Thoracic aorta (tissue), 2 donors: ENCODE data around the gene ATP1A3. TPM values are rescaled to one million over a fixed set of nuclear protein-coding genes. Genes with fewer than 3 reads are reported as not detected.

Experiments
- ATAC-seq: fragments of 150-250 bp; one replicate; pipeline ENCODE4 v1.8.0; 2017; ENCODE audit warnings: low read depth; ENCODE audit not compliant: insufficient number of reproducible peaks, low FRiP score
- DNase-seq: peaks from one replicate; pipeline ENCODE4 v3.0.0-alpha.2; 2020; ENCODE audit warnings: low spot score
- H3K27ac ChIP-seq, 2 donors: fragments of 200-600 bp; sonication (generic); 1 replicate in 1 of 2; 2 replicates in 1 of 2; pipeline ENCODE4 v1.5.1; 2016; ENCODE audit warnings: mild to moderate bottlenecking in 2 of 2, moderate library complexity in 2 of 2
- H3K27me3 ChIP-seq: fragments of 200-600 bp; sonication (generic); replicated peaks from 2 replicates; pipeline ENCODE4 v1.6.0; 2016; ENCODE audit warnings: mild to moderate bottlenecking; ENCODE audit not compliant: insufficient read depth
- H3K36me3 ChIP-seq: fragments of 200-600 bp; sonication (generic); one replicate; pipeline ENCODE4 v1.5.1; 2016
- H3K4me1 ChIP-seq, 2 donors: fragments of 200-600 bp; sonication (generic); 1 replicate in 1 of 2; 2 replicates in 1 of 2; pipeline versions ENCODE4 v1.5.1 to v1.6.0; 2016; ENCODE audit warnings: low read depth in 2 of 2, mild to moderate bottlenecking in 1 of 2; ENCODE audit not compliant: control insufficient read depth in 1 of 2
- H3K4me3 ChIP-seq: fragments of 200-600 bp; sonication (generic); 2 replicates; pipeline ENCODE4 v1.5.1; 2016; ENCODE audit warnings: mild to moderate bottlenecking
- H3K9me3 ChIP-seq: fragments of 200-600 bp; sonication (generic); 2 replicates; pipeline ENCODE4 v1.5.1; 2016
- total RNA-seq, 2 donors: library from RNA; depleted of rRNA; stranded (reverse); fragments of >200 nt; gene quantifications; one replicate each; pipeline versions ENCODE4 v1.1.0 to v1.2.3, GENCODE V29; 2016
- TF ChIP-seq, protein P1 (sequence below): fragments of 200-600 bp; sonication (generic); IDR thresholded peaks from one replicate; pipeline ENCODE4 v1.5.1; 2019; ENCODE audit warnings: antibody characterized with exemption

The ATP1A3 gene
- total RNA-seq, 2 donors from 2014 or later: 0.14 TPM; not detected in 1

DNA sequence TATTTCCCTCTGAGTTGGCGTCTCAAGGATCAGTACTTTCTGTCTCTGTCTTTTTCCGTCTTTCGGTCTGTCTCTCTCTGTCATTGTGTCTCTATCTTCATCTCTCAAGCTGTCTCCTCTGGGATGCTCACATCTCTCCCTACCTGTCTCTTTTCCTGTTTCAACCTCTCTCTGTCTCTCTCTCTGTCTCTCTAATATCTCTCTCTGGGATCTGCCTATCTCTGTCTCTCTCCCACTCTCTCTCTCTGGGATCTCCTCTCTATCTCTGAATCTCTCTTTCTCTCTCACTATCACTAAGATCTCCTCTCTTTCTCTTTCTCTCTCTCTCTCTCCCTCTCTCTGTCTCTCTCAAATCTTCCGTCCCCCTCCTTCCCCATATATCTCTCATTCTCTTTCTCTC lies 4.0 kb downstream of the ATP1A3 start:
- TF ChIP-seq, protein P1, sequence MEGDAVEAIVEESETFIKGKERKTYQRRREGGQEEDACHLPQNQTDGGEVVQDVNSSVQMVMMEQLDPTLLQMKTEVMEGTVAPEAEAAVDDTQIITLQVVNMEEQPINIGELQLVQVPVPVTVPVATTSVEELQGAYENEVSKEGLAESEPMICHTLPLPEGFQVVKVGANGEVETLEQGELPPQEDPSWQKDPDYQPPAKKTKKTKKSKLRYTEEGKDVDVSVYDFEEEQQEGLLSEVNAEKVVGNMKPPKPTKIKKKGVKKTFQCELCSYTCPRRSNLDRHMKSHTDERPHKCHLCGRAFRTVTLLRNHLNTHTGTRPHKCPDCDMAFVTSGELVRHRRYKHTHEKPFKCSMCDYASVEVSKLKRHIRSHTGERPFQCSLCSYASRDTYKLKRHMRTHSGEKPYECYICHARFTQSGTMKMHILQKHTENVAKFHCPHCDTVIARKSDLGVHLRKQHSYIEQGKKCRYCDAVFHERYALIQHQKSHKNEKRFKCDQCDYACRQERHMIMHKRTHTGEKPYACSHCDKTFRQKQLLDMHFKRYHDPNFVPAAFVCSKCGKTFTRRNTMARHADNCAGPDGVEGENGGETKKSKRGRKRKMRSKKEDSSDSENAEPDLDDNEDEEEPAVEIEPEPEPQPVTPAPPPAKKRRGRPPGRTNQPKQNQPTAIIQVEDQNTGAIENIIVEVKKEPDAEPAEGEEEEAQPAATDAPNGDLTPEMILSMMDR: no peak
- Histone ChIP-seq H3K9me3 (no peaks in the 10 kb centered on the region), H3K27ac (no peak overlapping the region), H3K4me1 (peaks cover 5 to 11% of the 10 kb centered on the region in 2 donors), H3K36me3 (no peaks in the 10 kb centered on the region), H3K4me3 (no peak overlapping the region), H3K27me3 (peaks cover 4% of the 10 kb centered on the region)
- DNase-seq: no peak
- ATAC-seq: no peak

DNA sequence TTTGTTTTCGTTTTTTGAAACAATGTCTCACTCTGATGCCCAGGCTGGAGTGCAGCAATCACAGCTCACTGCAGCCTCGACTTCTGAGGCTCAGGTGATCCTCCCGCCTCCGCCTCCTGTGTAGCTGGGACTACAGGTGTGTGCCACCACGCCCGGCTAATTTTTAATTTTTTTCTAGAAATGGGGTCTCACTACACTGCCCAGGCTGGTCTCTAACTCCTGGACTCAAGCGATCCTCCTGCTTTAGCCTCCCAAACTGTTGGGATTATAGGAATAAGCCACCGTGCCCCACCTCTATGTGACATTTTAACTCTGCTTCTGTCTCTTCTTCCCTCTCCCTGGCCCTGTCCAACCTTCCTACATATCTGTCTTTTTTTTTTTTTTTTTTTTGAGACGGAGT lies 5.1 kb downstream of the ATP1A3 start:
- Histone ChIP-seq H3K9me3 (no peaks in the 10 kb centered on the region), H3K4me3 (no peak overlapping the region), H3K27ac (no peak overlapping the region), H3K27me3 (no peaks in the 10 kb centered on the region), H3K36me3 (no peaks in the 10 kb centered on the region), H3K4me1 (peaks cover 4 to 7% of the 10 kb centered on the region in 2 donors)
- no peak for ATAC-seq
- no peak for DNase-seq
- TF ChIP-seq, protein P1: no peak

DNA sequence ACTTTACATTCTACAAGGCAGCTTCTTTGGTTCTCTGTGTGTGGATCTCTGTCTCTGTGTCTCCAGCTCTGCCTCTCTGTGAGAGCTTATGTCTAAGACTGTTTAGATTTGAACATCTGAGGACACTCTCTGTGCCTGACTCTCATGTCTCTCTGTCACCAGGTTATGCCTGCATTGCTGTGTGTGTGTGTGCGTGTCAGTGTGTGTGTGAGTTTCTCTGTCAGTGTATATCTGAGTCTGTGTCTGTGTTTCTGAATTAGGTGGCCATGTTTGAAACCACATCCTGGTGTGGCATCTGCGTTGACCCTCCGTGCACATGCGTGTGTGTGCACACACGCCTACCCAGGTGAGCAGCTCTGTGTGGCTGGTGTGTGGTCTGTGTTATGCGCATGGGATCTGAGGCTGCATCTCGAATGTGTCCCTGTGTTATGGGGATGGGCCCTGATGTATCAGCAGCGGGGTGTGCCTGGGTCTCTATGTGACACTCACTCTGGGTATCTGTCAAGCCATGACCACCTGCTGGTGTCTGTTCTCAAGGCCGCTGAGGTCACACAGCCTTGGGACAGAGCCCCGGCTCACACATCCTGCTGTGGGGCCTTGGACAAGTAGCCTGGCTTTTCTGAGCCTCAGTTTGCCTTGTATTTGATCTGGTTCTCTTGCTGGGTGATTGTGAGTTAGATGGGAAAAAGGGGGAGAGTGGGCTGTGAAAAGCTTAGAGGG lies 6.7 kb downstream of the ATP1A3 start:
- Histone ChIP-seq H3K9me3 (no peaks in the 10 kb centered on the region), H3K4me3 (no peak overlapping the region), H3K27me3 (no peaks in the 10 kb centered on the region), H3K36me3 (no peaks in the 10 kb centered on the region), H3K27ac (no peak overlapping the region), H3K4me1 (no peaks in the 10 kb centered on the region)
- no peak for DNase-seq
- no peak for ATAC-seq
- TF ChIP-seq, protein P1: no peak

DNA sequence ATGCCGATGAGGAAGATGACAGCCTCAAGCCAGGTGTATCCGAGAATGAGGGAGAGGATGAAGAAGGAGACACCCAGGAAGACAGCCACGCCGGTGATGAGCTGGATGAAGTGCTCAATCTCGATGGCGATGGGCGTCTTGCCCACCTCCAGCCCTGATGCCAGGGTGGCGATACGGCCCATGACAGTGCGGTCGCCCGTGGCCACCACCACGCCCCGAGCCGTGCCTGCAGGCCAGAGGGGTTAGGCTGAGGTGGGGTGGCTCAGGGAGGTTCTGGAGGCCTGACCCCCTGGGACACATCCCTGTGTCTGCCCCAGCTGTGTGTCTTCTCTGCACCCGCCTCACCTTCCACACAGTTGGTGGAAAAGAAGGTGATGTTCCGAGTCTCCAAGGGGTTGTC lies 9.1 kb downstream of the ATP1A3 start:
- Histone ChIP-seq H3K4me3 (no peak overlapping the region), H3K27ac (no peak overlapping the region), H3K36me3 (no peaks in the 10 kb centered on the region), H3K4me1 (no peaks in the 10 kb centered on the region), H3K9me3 (no peaks in the 10 kb centered on the region), H3K27me3 (no peaks in the 10 kb centered on the region)
- ATAC-seq (no peak), DNase-seq (no peak)
- TF ChIP-seq, protein P1: no peak

DNA sequence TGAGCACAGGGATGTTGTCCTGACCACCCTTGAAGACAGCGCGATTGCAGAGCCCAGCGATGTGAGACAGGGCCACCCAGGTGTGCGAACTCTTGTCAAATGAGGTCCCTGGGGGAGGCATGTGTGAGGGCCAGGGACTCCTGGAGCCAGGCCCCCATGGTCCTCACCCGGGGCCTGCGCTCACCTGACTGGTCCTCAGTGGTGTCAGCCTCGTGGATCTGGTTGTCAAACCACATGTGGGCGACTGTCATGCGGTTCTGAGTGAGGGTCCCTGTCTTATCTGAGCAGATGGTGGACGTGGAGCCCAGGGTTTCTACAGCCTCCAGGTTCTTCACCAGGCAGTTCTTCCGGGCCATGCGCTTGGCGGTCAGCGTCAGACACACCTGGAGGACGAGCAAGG lies 12.3 kb downstream of the ATP1A3 start:
- ATAC-seq (no peak), DNase-seq (no peak)
- H3K27me3 ChIP-seq: no peaks in the 10 kb centered on the region
- H3K27ac ChIP-seq: no peak overlapping the region
- no peak overlapping the region for H3K4me3 ChIP-seq
- TF ChIP-seq, protein P1: no peak
- no peaks in the 10 kb centered on the region for H3K4me1 ChIP-seq
- no peaks in the 10 kb centered on the region for H3K36me3 ChIP-seq
- H3K9me3 ChIP-seq: no peaks in the 10 kb centered on the region
